Astrocyte (in vitro differentiated cells and primary cell): ENCODE measurements around the gene NAB2. TPM values are rescaled to one million over a fixed set of nuclear protein-coding genes. Genes with fewer than 3 reads are reported as not detected.

Source experiments
- DNase-seq: peaks from one replicate; pipeline ENCODE4 v3.0.0-alpha.2; 2010; ENCODE audit warnings: low read depth
- FAIRE-seq: peaks from 2 replicates; lab custom pipeline; 2011; peaks lifted over from hg19 to GRCh38; lab: Jason Lieb, UNC
- H2AFZ ChIP-seq: 2 replicates; pipeline ENCODE4 v1.6.0; 2012; ENCODE audit warnings: low read depth, low read length, inconsistent platforms
- H3K27ac ChIP-seq: 2 replicates; pipeline ENCODE4 v1.5.1; 2011; ENCODE audit warnings: low read depth, low read length, inconsistent platforms
- H3K27me3 ChIP-seq: 2 replicates; pipeline ENCODE4 v1.6.0; 2011; ENCODE audit warnings: low read length, inconsistent platforms; ENCODE audit not compliant: insufficient read depth
- H3K36me3 ChIP-seq: 2 replicates; pipeline ENCODE4 v1.5.1; 2011; ENCODE audit warnings: low read length, inconsistent platforms; ENCODE audit not compliant: insufficient read depth
- H3K4me1 ChIP-seq: 2 replicates; pipeline ENCODE4 v1.5.1; 2011; ENCODE audit warnings: low read length, inconsistent platforms; ENCODE audit not compliant: insufficient read depth
- H3K4me2 ChIP-seq: 2 replicates; pipeline ENCODE4 v1.6.0; 2012; ENCODE audit warnings: low read length, inconsistent platforms
- H3K4me3 ChIP-seq: 2 replicates; pipeline ENCODE4 v1.5.1; 2011; ENCODE audit warnings: low read depth, mild to moderate bottlenecking, low read length, inconsistent platforms; ENCODE audit not compliant: insufficient read depth
- H3K79me2 ChIP-seq: 2 replicates; pipeline ENCODE4 v1.6.0; 2012; ENCODE audit warnings: mild to moderate bottlenecking, low read length, inconsistent platforms; ENCODE audit not compliant: insufficient read depth
- H3K9ac ChIP-seq: 2 replicates; pipeline ENCODE4 v1.6.0; 2012; ENCODE audit warnings: mild to moderate bottlenecking, low read length, inconsistent platforms
- H3K9me3 ChIP-seq: 2 replicates; pipeline ENCODE4 v1.5.1; 2012; ENCODE audit warnings: low read depth, mild to moderate bottlenecking, low read length, inconsistent platforms; ENCODE audit not compliant: insufficient read depth
- H4K20me1 ChIP-seq: 2 replicates; pipeline ENCODE4 v1.6.0; 2012; ENCODE audit warnings: low read length, inconsistent platforms; ENCODE audit not compliant: insufficient read depth
- H3K27ac Mint-ChIP-seq: one replicate; pipeline ENCODE4 v1.8.0; 2021; ENCODE audit warnings: mild to moderate bottlenecking, mixed read lengths; ENCODE audit not compliant: unreplicated experiment
- H3K27me3 Mint-ChIP-seq: one replicate; pipeline ENCODE4 v1.8.0; 2021; ENCODE audit warnings: low read depth, mixed read lengths; ENCODE audit not compliant: unreplicated experiment
- H3K36me3 Mint-ChIP-seq: one replicate; pipeline ENCODE4 v1.8.0; 2021; ENCODE audit warnings: low read depth, mixed read lengths; ENCODE audit not compliant: unreplicated experiment
- H3K4me1 Mint-ChIP-seq: one replicate; pipeline ENCODE4 v1.8.0; 2021; ENCODE audit warnings: low read depth, mixed read lengths; ENCODE audit not compliant: unreplicated experiment
- H3K4me3 Mint-ChIP-seq: one replicate; pipeline ENCODE4 v1.8.0; 2021; ENCODE audit warnings: mild to moderate bottlenecking, moderate library complexity, mixed read lengths; ENCODE audit not compliant: unreplicated experiment
- H3K9me3 Mint-ChIP-seq: one replicate; pipeline ENCODE4 v1.8.0; 2021; ENCODE audit warnings: mild to moderate bottlenecking, mixed read lengths; ENCODE audit not compliant: unreplicated experiment
- EZH2 ChIP-seq: IDR thresholded peaks from 2 replicates; pipeline ENCODE4 v1.6.1; 2012; ENCODE audit warnings: mild to moderate bottlenecking, low read length, inconsistent platforms; ENCODE audit not compliant: insufficient read depth
- total RNA-seq: library from RNA; stranded (reverse); gene quantifications from 2 replicates; pipeline ENCODE4 v1.2.1, GENCODE V29; 2021
- TF ChIP-seq, protein P1 (sequence below): IDR thresholded peaks from 2 replicates; pipeline ENCODE4 v1.5.1; 2011; ENCODE audit warnings: low read depth, mild to moderate bottlenecking, inconsistent platforms, low read length, moderate library complexity; ENCODE audit not compliant: insufficient read depth

NAB2 gene
- total RNA-seq, 1 donor from 2014 or later: 36.6 TPM

DNA sequence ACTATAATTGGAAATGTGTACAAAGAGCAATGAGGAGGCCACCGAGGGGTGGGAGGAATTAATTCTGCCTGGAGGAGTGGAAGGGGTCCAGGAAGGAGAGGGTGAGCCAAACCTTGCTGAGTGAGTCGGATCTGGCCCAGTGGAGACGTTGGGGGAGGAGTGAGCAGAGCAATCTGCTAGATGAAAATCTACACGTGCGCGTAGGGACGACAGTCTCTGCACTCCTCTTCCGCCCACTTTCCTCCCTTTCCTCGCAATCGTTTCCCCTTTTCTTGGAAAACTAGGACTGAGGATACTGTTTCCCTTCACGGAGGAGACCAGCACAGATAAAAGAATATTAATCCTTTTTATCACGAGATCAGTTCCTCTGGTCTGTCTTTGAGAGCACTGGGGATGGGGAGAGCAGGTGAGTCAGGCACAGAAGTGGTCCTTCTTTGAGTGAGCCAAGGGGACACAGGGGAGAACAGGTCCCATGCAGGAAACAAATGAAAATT, 2.9 kb upstream of the NAB2 start:
- Histone ChIP-seq H3K4me2 (peak overlapping the region; percentile 96), H2AFZ (peak overlapping the region; percentile 53), H3K36me3 (no peaks in the 10 kb centered on the region), H3K9me3 (no peaks in the 10 kb centered on the region), H3K79me2 (peaks cover 21% of the 10 kb centered on the region), H3K4me1 (peaks cover 26% of the 10 kb centered on the region), H3K27me3 (no peaks in the 10 kb centered on the region), H3K27ac (peak overlapping the region; percentile 97), H3K4me3 (peak overlapping the region; percentile 83), H3K9ac (peak overlapping the region; percentile 94), H4K20me1 (peaks cover 15% of the 10 kb centered on the region)
- peak overlapping the region; percentile 98 for H3K27ac Mint-ChIP-seq
- peak overlapping the region; percentile 87 for H3K4me3 Mint-ChIP-seq
- H3K4me1 Mint-ChIP-seq: peaks cover 13% of the 10 kb centered on the region
- no peak for FAIRE-seq
- no peaks in the 10 kb centered on the region for H3K27me3 Mint-ChIP-seq
- no peaks in the 10 kb centered on the region for H3K9me3 Mint-ChIP-seq
- H3K36me3 Mint-ChIP-seq: peaks cover 6% of the 10 kb centered on the region
- DNase-seq: peak; percentile 44
- no peak for TF ChIP-seq EZH2
- TF ChIP-seq, protein P1, sequence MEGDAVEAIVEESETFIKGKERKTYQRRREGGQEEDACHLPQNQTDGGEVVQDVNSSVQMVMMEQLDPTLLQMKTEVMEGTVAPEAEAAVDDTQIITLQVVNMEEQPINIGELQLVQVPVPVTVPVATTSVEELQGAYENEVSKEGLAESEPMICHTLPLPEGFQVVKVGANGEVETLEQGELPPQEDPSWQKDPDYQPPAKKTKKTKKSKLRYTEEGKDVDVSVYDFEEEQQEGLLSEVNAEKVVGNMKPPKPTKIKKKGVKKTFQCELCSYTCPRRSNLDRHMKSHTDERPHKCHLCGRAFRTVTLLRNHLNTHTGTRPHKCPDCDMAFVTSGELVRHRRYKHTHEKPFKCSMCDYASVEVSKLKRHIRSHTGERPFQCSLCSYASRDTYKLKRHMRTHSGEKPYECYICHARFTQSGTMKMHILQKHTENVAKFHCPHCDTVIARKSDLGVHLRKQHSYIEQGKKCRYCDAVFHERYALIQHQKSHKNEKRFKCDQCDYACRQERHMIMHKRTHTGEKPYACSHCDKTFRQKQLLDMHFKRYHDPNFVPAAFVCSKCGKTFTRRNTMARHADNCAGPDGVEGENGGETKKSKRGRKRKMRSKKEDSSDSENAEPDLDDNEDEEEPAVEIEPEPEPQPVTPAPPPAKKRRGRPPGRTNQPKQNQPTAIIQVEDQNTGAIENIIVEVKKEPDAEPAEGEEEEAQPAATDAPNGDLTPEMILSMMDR: no peak

DNA sequence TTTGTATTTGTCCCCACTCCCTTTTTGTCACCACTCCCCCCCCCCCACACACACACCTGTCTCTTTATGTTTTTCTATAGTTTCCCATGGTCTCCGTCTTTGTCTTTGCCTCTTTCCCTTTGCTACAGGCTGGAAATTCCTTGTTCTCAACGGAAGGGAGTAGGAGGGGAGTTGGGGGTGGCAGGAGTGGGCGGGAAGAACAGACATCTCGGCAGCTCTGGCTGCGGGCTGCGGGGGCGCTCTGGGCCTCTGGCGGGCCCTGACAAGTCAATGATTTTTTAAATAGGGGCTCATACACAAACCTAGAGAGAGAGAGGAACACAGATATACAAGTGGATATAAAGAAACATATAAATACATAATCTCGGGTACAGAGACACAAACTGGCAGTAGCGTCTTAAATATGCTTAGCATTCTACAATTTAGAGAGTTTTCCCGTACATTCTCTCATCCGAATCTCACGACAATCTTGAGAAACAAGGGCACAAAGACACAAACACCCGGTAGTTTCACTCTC, 2.4 kb upstream of the NAB2 start:
- Histone ChIP-seq H3K9ac (peak overlapping the region; percentile 94), H3K79me2 (peaks cover 26% of the 10 kb centered on the region), H3K27me3 (no peaks in the 10 kb centered on the region), H4K20me1 (peaks cover 21% of the 10 kb centered on the region), H3K9me3 (no peaks in the 10 kb centered on the region), H3K36me3 (no peaks in the 10 kb centered on the region), H3K27ac (peak overlapping the region; percentile 97), H3K4me1 (peaks cover 30% of the 10 kb centered on the region), H3K4me2 (peak overlapping the region; percentile 96), H2AFZ (peak overlapping the region; percentile 53), H3K4me3 (peak overlapping the region; percentile 83)
- Mint-ChIP-seq H3K36me3 (peaks cover 6% of the 10 kb centered on the region), H3K27me3 (no peaks in the 10 kb centered on the region), H3K4me1 (peaks cover 14% of the 10 kb centered on the region), H3K4me3 (peak overlapping the region; percentile 87), H3K27ac (peak overlapping the region; percentile 98), H3K9me3 (no peaks in the 10 kb centered on the region)
- no peak for FAIRE-seq
- DNase-seq: peak; percentile 62
- no peak for TF ChIP-seq EZH2
- TF ChIP-seq, protein P1: peak; percentile 26
